Measurements from ENCODE around the gene HMG20B. TPM values are rescaled to one million over a fixed set of nuclear protein-coding genes. Genes with fewer than 3 reads are reported as not detected.

The HMG20B gene
- polyA plus RNA-seq, 1 donor from 2014 or later: 22.6 TPM

- Histone ChIP-seq H3K9ac (ENCODE audit: low read length) (no peak overlapping the region), H3K27me3 (ENCODE audit: insufficient read depth, low read depth, low read length) (no peaks in the 10 kb centered on the region), H3K79me2 (replicated peaks; ENCODE audit: insufficient read depth, low read length) (no peaks in the 10 kb centered on the region), H3K4me3 (ENCODE audit: low read length) (no peak overlapping the region), H3F3A (ENCODE audit: insufficient read depth, low read length, poor library complexity, severe bottlenecking) (no peaks in the 10 kb centered on the region), H4K20me1 (ENCODE audit: insufficient read depth) (no peaks in the 10 kb centered on the region), H2AFZ (ENCODE audit: low read depth, low read length) (no peak overlapping the region), H3K4me2 (ENCODE audit: low read length) (no peak overlapping the region), H3K9me3 (ENCODE audit: low read length) (no peaks in the 10 kb centered on the region), H3K9me2 (ENCODE audit: insufficient read depth, low read length) (no peaks in the 10 kb centered on the region), H3K27ac (ENCODE audit: low read length) (no peak overlapping the region), H3K36me3 (ENCODE audit: insufficient read depth, low read length) (no peaks in the 10 kb centered on the region)
- TF ChIP-seq, protein P1, sequence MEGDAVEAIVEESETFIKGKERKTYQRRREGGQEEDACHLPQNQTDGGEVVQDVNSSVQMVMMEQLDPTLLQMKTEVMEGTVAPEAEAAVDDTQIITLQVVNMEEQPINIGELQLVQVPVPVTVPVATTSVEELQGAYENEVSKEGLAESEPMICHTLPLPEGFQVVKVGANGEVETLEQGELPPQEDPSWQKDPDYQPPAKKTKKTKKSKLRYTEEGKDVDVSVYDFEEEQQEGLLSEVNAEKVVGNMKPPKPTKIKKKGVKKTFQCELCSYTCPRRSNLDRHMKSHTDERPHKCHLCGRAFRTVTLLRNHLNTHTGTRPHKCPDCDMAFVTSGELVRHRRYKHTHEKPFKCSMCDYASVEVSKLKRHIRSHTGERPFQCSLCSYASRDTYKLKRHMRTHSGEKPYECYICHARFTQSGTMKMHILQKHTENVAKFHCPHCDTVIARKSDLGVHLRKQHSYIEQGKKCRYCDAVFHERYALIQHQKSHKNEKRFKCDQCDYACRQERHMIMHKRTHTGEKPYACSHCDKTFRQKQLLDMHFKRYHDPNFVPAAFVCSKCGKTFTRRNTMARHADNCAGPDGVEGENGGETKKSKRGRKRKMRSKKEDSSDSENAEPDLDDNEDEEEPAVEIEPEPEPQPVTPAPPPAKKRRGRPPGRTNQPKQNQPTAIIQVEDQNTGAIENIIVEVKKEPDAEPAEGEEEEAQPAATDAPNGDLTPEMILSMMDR (IDR thresholded peaks at IDR 0.05; ENCODE audit: poor library complexity, severe bottlenecking): no peak
- no peak for TF ChIP-seq SMC3 (conservative IDR thresholded peaks at IDR 0.05; ENCODE audit: poor library complexity)
- no peak for TF ChIP-seq REST (IDR thresholded peaks at IDR 0.05; ENCODE audit: borderline replicate concordance)
- TF ChIP-seq TAF1 (IDR thresholded peaks at IDR 0.05; ENCODE audit: low read depth): no peak
- TF ChIP-seq MXI1 (conservative IDR thresholded peaks at IDR 0.05; ENCODE audit: poor library complexity, severe bottlenecking): no peak
- no peak for TF ChIP-seq RAD21 (conservative IDR thresholded peaks at IDR 0.05)
- no peak for TF ChIP-seq POLR2AphosphoS5 (IDR thresholded peaks at IDR 0.05)
- TF ChIP-seq EZH2 (IDR thresholded peaks at IDR 0.05; ENCODE audit: borderline replicate concordance, insufficient read depth, low read length, poor library complexity, severe bottlenecking): no peak
- TF ChIP-seq EP300 (conservative IDR thresholded peaks at IDR 0.05; ENCODE audit: poor library complexity, severe bottlenecking): no peak
These were observed 42.2 kb downstream of the HMG20B start for GRCh38 chr19:3614858-3615505.

GRCh38 chr19:3615524-3616135, 42.9 kb downstream of the HMG20B start:
- Histone ChIP-seq H3K9ac (ENCODE audit: low read length) (no peak overlapping the region), H3K4me2 (ENCODE audit: low read length) (no peak overlapping the region), H3K27ac (ENCODE audit: low read length) (no peak overlapping the region), H3K9me3 (ENCODE audit: low read length) (no peaks in the 10 kb centered on the region), H4K20me1 (ENCODE audit: insufficient read depth) (no peaks in the 10 kb centered on the region), H3F3A (ENCODE audit: insufficient read depth, low read length, poor library complexity, severe bottlenecking) (no peaks in the 10 kb centered on the region), H3K79me2 (replicated peaks; ENCODE audit: insufficient read depth, low read length) (no peaks in the 10 kb centered on the region), H3K36me3 (ENCODE audit: insufficient read depth, low read length) (no peaks in the 10 kb centered on the region), H2AFZ (ENCODE audit: low read depth, low read length) (no peak overlapping the region), H3K27me3 (ENCODE audit: insufficient read depth, low read depth, low read length) (no peaks in the 10 kb centered on the region), H3K4me3 (ENCODE audit: low read length) (no peak overlapping the region), H3K9me2 (ENCODE audit: insufficient read depth, low read length) (no peaks in the 10 kb centered on the region)
- TF ChIP-seq MXI1 (conservative IDR thresholded peaks at IDR 0.05; ENCODE audit: poor library complexity, severe bottlenecking) (no peak), RAD21 (conservative IDR thresholded peaks at IDR 0.05) (no peak), SMC3 (conservative IDR thresholded peaks at IDR 0.05; ENCODE audit: poor library complexity) (no peak), REST (IDR thresholded peaks at IDR 0.05; ENCODE audit: borderline replicate concordance) (no peak), TAF1 (IDR thresholded peaks at IDR 0.05; ENCODE audit: low read depth) (no peak), EZH2 (IDR thresholded peaks at IDR 0.05; ENCODE audit: borderline replicate concordance, insufficient read depth, low read length, poor library complexity, severe bottlenecking) (no peak), POLR2AphosphoS5 (IDR thresholded peaks at IDR 0.05) (no peak), EP300 (conservative IDR thresholded peaks at IDR 0.05; ENCODE audit: poor library complexity, severe bottlenecking) (no peak)
